Activated T-cell treated with anti-CD3 and anti-CD28 coated beads for 1 hour (primary cell): ENCODE measurements around the gene MRO.
"Not testable (repeated sequence)": the region's sequence is repeated elsewhere in the genome, so short reads cannot be mapped to it uniquely, and the experiment has no call there.

Experiments
- DNase-seq: peaks from one replicate; pipeline ENCODE4 v3.0.0-alpha.2; 2020; ENCODE audit warnings: low read depth

Gene MRO

DNA sequence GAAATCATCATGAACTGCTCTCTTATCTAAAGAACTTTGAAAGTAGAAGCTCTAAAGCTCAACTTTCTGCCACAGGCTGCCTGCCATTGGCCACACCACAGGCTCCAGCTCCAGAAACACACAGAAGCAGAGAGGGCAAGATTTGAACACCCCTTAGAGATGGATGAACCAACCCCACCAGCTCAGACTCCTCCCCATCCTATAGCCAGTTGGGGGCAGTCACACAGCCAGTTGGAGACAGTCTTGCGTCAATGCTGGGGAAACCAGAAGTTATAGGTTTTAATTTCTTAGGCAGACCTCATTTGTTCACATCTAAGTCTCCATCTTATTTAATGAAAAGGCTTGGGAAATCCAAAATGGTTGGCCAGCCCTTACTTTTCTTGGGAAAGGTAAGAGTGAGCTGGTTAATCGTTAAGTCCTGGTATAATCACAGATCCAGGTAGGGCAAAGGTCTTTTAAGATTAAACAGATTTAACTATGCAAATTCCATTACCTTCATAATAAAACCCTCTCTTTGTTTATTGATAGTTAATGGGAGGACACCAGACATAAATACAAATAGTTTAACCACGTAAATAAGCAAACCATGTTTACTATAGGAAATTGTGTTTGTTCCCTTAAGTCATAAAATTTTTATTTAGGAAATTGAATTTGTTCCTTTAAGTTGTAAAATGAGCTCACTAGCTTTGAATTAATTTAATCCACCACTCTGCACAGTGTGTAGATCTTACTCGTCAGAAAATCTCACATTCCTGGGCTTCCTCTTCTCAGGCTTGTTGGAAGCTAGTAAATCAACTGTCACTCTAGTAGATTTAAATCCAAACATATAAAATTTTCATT is 28.0 kb downstream of the MRO start:
- DNase-seq: no peak

DNA sequence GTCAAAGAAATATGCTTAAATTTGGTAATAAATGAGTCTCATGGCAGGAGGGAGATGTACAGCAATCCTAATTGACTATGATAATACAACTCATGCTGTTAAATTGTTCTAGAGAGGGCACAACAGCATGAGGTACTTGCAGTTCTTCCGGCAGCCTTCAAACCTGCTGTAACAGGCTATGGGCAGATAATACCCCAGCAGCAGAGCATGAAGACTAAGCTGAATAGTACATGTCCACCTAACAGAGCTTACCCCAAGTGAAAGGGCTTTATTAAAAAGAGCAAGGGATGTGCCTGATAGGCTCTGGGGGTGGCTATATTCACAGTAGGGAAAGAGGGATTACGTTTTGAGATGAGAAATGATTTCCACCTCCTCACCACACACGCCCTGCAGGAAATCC is 28.9 kb downstream of the MRO start:
- DNase-seq: no peak

DNA sequence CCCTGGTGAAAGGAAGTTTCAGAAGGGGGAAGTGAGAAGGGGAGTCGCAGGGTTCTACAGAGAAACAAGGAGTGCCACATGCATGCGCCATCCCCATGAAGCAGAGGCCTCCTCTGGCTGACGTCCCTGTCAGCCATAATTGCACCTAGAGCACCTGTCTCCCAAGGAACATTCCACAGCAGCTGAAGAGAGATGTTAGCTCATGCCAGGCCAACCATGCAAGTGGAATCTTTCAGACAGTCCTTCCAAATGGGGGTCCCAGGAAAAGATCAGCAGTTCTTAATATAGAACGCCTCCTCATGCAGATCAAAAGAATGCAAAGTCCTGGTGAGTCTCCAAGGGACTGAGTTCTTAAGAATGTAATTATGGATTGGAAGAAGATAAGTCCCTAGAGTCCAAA is 29.6 kb downstream of the MRO start:
- no peak for DNase-seq

DNA sequence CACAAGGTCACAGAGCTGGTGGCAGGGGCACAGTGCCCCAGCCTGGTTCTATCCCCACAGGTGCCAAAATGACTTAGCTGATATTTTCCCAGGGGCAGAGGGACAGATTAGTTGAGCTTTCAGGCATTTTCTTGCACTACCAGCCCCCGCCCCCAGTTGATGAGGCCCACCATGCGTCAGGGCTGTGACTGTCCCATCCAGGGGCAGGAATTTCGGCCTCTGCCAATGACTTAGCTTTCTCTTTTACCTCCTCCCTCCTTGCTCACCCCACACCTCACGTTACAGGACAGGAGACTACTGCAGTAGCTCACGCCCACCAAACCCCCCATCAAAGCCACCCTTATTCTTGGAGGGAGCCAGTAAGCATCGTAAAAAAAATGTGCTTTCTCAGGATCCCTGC is 31.5 kb downstream of the MRO start:
- DNase-seq: no peak

DNA sequence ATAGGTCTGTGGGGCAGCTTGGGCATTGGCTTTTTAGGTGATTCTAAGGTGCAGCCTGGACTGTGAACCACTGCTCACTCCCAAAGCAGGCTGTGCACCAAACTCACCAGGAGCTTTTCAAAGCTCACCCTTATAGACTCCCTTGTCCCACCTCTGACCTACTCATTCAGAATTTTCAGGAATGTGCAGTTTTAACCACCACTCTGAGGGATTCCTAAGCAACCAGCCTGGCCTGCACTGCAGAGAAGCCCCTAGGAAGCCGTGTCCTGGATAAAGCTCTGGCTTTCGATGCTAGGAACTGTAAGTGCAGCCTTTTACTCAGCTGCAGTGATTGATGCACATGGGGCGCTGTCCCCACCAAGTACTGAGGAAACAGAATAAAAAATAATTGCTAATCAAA is 33.0 kb downstream of the MRO start:
- DNase-seq: no peak

DNA sequence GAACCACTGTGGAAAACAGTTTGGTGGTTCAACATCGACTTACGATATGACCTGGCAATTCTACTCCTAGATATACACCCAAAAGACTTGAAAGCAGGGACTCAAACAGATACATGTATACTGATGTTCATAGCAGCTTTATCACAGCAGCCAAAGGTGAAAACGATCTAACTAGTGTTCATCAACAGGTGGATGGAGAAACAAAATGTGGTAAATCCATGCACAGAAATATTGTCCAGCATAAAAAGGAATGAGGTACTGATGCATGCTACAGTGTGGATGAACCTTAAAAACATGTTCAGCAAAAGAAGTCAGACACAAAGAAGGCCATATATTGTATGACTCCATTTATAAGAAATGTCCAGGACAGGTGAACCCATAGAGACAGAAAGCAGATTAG is 36.3 kb downstream of the MRO start:
- DNase-seq: no peak

DNA sequence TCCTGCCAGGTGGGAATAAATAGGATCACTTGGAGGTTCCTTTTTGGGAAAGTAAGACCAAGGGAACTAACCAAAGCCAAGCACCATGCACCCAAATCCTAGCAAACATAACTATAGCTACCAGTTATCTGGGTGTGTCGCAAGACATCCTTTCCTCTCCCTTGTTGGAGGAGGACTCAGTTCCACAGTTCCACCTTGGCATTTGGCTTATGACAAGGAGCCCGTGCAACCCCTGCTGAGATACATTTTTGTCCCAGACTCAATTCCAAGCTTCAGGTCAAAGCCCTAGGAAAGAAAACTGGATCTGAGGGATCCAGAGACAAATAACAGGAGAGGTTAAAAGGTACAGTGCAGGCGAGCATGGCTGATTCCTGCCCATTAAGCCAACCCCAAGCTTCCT is 40.8 kb downstream of the MRO start:
- not testable (repeated sequence) for DNase-seq

DNA sequence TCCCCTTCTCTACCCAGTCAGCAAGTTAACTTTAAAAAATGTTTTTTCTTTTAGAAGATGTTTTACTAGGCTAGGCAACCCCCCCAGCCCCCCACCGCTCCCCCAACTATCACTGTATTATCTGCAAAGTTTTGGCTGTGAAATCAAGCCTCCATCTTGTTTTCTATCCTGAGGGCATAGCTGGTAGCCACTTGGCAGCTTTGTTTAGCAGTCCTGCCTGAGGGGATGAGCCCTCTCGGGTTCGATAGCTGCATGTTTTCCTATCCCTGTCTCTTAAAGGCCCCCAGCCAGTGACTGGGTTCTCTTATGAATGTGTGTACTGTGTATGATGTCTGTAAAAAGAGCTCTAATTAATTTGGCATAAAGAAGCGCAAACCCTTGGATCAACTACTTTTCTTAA is 43.4 kb downstream of the MRO start:
- no peak for DNase-seq

DNA sequence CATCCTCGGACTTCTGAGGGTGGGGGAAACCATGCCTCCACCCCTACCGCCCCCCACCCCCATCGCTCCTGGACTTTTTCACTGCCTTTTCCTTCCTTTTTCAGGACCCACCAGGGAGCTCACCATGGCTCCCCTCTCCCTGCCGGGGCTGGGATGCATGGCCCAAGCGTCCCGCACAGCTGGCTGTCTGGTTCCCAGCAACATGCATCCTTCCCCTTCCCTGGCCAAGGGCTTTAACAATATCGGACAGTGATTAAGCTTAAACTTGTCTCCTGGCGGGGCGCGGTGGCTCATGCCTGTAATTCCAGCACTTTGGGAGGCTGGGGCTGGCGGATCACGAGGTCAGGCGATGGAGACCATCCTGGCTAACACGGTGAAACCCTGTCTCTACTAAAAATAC is 44.1 kb downstream of the MRO start:
- no peak for DNase-seq

DNA sequence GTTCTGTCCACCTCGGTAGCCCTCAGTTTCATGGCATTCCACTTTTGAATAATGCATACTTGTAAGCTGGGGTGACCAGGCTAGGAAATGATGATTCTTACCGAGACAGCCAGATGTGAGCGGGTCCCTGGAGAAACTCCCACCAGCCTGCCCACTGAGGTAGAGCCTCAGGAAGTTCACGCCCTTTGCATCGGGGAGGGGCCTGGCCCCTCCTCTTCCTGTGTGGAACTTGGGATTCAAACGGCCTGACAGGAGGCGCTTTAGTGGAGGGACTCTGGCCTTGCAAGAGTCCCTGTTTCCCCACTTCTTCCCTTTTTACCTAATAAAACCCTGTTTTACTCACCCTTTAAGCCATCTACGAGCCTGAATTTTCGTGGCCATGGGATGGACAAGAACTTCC is 44.6 kb downstream of the MRO start:
- no peak for DNase-seq

DNA sequence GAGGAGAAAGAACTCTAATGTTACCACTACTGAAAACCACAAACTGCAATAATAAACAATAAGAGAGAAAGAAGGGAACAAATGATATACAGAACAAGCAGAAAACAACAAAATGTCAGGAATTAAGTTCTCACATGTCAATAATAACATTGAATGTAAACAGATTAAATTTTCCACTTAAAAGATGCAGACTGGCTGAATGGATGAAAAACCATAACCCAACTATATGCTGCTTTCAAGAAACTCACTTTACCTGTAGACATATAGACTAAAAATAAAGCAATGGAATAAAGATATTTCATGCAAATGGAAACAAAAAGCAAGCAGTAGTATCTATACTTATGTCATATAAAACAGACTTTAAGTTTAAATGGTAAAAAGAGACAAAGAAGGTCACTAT is 50.4 kb downstream of the MRO start:
- no peak for DNase-seq

DNA sequence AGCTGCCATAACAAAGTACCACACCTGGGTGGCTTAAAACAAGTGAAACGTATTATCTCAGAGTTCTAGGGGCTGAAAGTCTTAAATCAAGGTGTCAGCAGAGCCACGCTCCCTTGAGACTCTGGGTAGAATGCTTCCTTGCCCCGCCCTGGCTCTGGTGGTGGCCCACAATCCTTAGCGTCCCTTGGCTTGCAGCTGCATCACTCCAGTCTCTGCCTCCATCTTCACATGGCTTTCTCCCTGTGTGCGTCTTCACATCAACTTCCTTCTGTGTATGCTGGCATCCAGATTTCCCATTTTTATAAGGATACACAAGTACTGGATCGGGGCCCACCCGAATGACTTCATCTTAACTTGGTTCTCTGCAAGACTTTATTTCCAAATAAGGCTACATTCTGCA is 62.5 kb downstream of the MRO start:
- DNase-seq: no peak

DNA sequence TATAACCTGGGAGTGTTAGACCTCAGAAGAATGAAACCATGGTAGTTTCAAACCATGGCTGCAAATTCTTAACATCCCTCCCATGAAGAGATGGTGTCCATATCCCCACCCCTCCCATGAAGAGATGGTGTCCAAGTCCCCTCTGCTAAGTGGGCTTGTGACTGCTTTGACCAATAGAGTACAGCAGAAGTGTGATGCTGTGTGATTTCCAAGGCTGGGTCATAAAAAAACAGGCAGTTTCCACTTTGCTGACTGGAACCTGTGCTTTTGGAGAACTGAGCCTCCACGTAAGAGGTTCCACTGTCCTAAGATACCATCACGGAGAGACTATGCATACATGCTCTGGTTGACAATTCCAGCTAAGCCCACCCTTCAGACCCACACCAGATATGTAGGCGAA is 65.5 kb downstream of the MRO start:
- DNase-seq: no peak

DNA sequence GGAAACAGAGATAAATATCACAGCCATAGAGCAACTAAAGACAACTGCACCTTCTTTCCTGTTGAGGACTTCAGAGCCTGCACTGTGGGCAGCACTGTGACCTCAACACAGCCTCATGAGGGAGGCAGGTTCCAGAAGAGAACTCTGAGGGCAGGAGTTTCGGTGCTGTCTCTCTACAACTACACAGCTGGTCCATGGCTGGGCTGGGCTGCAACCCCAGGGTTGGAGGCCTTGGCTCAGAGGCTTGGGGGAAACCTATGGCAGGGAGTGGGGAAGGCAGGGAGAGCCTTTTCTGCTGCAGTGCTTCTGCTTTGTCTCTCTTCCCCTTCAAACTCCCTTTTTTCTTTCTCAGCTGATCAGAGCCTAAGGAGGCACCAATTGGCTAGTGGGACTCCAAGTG is 66.5 kb downstream of the MRO start:
- DNase-seq: no peak

DNA sequence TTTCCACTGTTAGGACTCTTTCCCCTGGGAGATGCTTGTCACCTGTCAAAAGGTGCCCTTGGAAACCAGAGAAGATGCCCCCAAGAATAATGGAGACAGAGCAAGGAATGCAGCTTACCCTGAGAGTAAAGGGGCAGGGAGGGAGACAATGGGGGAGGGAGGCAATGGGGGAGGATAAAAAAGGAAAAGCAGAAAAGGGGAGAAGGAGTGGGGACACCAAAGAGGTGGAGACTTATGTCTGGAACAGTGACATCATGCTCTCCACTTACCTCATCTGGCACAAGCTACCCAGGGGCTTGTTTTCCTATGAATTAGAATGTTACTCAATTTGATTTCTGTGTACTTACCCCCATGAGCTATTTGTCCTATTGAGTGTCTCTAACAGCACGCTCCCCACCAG is 67.9 kb downstream of the MRO start:
- DNase-seq: no peak

DNA sequence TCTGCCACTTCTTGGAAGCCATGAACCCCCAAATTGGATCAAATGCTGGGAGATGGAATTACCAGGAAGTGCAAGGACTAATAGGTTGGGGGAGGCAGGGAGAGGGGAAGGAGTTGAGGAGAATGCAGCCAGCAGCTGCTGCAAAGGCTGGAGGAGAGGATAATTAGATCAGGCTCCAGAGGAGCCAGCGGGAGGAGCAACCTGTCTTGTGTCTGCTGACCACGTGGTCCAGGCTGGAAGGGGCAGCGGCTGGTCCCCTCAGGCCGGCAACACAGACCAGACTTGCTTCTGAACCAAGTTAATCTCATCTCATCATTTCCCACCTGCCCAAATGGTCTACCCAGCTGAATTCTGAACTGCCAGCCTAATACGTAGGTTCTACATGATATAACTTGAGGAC is 68.3 kb downstream of the MRO start:
- no peak for DNase-seq

DNA sequence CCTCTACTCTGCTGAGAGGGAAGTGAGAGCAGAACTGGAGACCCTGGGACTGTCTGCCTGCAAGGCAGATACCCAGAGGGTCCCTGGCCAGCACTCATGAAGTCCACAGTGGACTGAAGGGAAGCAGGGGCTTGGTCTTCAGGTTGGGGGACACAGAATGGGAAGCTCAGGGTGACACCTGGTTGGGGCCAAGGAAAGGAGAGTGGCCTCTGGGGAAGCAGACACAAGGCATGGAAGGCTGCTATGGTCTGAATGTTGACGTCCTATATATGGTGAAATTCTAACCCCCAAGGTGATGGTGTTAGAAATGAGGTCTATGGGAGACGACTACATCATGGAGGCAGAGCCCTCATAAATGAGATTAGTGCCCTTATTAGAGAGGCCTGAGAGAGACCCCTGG is 69.3 kb downstream of the MRO start:
- DNase-seq: no peak

DNA sequence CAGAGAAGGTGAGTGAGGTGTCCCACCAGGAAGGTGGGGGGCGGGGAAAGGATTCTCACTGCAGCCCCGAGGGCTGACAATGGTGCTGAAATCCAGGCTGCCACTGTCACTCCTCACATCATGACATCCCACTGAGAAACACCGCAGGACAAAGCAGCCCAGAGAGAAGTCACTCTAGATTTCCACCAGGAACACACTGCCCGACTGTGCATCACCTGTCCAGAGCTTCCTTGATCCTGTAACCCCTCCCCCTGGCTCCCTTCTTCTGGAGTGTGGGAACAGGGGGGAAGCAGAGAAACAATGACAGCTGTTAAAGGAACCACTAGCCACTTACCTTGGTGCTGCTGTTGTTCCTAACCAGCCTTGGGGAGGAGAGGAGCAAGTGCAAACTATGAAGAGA is 69.9 kb downstream of the MRO start:
- DNase-seq: no peak

DNA sequence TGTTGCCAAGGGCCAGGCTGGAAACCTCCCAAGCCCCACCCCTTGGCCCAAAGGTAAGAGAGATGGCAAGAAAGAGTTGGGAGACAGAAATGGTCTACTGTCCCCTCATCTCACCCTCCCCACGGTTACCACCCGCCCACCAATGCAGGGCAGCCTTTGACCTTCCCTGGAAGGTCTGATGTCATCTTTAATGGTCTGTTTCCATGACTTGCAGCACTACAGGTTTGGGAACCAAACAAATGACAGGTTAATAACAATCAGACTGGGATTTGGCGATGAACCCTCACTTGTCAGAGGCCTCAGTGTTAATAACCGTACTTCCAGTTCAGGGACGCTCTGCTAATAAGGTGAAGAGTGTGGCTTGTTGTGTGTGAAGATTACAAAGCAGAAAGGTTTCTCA is 70.4 kb downstream of the MRO start:
- no peak for DNase-seq

DNA sequence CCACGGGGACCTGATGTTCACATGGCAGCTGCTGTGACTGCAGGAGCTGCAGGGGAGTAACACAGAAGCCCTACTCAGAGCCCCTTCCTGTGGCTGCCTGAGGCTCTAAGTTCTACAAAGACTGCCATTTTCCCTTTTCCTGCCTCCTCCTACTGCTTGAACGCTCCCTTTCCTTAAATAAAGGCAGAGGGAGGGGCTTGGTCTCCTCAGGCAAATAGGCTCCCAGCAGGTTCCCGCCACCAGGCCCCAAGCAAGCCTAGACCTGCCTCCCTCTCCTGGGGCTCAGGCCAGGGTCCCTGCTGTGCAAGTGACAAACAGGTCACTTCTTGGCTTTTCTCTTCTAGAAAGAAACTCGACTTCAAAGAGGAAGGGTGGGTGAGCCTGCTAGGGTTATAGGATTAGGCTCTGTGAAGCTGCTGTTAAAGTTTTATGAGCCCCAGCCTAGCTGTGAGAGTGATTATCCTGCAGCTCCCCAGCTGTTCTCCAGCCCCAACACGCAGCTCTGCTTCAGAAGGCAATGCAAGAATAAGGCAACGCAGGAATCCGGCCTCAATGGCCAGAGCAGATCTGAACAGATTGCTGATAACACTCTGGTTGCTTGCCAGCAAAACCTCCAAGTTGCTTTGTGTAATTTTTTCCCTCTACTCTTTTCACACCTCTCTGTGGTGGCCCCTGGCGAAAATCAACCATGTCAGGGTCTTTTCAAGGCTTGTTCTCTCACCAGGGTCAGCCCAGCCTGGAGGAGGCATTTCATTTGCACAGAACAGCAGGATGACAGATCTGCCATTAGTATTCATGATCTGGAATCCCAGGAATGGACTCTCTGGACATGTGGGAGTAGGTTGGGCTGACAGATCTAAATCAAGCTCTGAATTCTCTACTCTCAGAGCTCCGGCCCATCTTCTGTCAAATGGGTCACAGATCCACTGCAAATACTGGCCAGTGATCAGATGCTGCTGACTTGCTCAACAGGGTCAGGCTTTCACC is 71.3 kb downstream of the MRO start:
- DNase-seq: no peak

DNA sequence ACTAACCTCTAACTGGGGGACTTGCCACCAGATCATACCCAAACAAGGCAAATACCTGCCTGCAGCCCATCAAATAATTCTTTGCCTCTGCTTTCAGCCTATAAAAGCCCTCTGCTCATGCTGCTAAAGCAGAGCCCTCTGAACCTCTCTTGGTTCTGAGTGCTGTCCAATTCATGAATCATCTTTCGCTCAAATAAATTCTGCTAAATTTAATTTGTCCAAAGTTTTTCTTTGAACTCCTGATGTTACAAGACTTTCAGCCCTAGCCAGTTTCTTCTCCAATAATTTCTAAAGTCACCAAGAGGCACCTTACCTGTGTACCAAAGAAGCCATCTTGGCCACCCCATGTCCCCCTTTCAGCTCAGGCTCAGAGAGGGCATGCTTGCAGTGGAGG is 72.0 kb downstream of the MRO start:
- DNase-seq: no peak

DNA sequence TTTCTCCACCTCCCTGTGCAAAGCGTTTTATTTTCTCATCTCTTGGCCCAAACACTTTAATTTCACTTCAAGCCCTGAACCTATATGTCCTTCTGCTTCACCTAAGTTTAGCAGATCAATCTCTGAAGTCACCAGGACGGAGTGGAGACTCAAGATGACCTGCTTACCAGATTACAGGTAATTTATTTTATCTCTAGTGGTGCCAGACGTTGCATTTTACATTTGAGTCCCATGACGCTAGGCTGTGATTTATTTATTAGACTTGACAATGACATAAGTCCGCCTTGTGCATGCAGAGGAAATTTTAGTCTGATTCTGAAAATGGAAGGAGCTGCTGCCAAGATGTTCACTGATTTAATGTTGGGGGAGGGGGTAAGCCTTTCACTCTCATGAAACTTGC is 73.9 kb downstream of the MRO start:
- no peak for DNase-seq
